ENCODE data around the gene THNSL1.

DNA sequence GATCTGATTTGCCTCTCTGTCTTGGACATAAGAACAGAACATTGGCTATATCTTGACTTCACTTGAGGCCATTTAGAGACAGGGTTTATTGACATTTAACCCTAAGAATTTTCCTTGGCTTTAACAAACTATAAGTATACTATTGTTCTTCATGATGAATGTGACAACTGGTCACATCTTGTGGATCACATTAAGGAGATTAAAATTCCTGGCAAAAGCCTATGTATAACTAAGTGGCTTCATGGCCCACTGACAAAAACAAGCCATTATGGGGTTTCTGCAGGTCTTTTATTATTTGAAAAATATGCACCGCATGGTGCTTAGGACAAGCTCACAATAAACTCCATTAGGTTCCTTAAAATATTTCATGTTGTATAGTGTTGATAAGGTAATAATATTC is 54.8 kb downstream of the THNSL1 start:
- TF ChIP-seq TARDBP (CRISPR knock-in tag; IDR thresholded peaks at IDR 0.05) (no peak), RNF2 (conservative IDR thresholded peaks at IDR 0.05; ENCODE audit: low read depth) (no peak), ZBTB8A (CRISPR knock-in tag; IDR thresholded peaks at IDR 0.05; ENCODE audit: borderline replicate concordance, low read depth) (no peak), MAFG (CRISPR knock-in tag; IDR thresholded peaks at IDR 0.05) (no peak), HNF4A (CRISPR knock-in tag; IDR thresholded peaks at IDR 0.05) (no peak), MXI1 (IDR thresholded peaks at IDR 0.05; ENCODE audit: borderline replicate concordance, low read depth, low read length) (no peak), HNRNPL (IDR thresholded peaks at IDR 0.05; ENCODE audit: low read depth, low read length) (no peak), ZNF292 (CRISPR knock-in tag; IDR thresholded peaks at IDR 0.05; ENCODE audit: borderline replicate concordance, low read depth) (no peak), SUZ12 (IDR thresholded peaks at IDR 0.05; ENCODE audit: low read depth, low read length) (no peak), ZNF232 (CRISPR knock-in tag; IDR thresholded peaks at IDR 0.05; ENCODE audit: borderline replicate concordance) (no peak), PRPF4 (IDR thresholded peaks at IDR 0.05; ENCODE audit: low read depth, low read length, poor library complexity, severe bottlenecking) (no peak)
- TF ChIP-seq, protein P1, sequence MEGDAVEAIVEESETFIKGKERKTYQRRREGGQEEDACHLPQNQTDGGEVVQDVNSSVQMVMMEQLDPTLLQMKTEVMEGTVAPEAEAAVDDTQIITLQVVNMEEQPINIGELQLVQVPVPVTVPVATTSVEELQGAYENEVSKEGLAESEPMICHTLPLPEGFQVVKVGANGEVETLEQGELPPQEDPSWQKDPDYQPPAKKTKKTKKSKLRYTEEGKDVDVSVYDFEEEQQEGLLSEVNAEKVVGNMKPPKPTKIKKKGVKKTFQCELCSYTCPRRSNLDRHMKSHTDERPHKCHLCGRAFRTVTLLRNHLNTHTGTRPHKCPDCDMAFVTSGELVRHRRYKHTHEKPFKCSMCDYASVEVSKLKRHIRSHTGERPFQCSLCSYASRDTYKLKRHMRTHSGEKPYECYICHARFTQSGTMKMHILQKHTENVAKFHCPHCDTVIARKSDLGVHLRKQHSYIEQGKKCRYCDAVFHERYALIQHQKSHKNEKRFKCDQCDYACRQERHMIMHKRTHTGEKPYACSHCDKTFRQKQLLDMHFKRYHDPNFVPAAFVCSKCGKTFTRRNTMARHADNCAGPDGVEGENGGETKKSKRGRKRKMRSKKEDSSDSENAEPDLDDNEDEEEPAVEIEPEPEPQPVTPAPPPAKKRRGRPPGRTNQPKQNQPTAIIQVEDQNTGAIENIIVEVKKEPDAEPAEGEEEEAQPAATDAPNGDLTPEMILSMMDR (CRISPR knock-in tag; IDR thresholded peaks at IDR 0.05): no peak
- TF ChIP-seq, protein P2, sequence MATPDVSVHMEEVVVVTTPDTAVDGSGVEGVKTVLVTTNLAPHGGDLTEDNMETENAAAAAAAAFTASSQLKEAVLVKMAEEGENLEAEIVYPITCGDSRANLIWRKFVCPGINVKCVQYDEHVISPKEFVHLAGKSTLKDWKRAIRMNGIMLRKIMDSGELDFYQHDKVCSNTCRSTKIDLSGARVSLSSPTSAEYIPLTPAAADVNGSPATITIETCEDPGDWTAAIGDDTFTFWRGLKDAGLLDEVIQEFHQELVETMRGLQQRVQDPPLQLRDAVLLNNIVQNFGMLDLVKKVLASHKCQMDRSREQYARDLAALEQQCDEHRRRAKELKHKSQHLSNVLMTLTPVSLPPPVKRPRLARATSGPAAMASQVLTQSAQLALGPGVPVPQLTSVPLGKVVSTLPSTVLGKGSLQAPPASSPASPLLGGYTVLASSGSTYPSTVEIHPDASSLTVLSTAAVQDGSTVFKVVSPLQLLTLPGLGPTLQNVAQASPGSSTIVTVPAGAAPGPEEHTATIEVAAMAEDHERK (CRISPR knock-in tag; IDR thresholded peaks at IDR 0.05; ENCODE audit: low read depth): no peak
